NOMO-1 treated with DMSO at 0.1 percent for 48 hours (cell line): ENCODE results near the gene MRPL52.
"Not testable (repeated sequence)": the region's sequence is repeated elsewhere in the genome, so short reads cannot be mapped to it uniquely, and the experiment has no call there.

Source experiments
- DNase-seq: peaks from one replicate; lab custom pipeline; 2025; ENCODE audit not compliant: unreplicated experiment; lab: John Stamatoyannopoulos, UW

Gene MRPL52

DNA sequence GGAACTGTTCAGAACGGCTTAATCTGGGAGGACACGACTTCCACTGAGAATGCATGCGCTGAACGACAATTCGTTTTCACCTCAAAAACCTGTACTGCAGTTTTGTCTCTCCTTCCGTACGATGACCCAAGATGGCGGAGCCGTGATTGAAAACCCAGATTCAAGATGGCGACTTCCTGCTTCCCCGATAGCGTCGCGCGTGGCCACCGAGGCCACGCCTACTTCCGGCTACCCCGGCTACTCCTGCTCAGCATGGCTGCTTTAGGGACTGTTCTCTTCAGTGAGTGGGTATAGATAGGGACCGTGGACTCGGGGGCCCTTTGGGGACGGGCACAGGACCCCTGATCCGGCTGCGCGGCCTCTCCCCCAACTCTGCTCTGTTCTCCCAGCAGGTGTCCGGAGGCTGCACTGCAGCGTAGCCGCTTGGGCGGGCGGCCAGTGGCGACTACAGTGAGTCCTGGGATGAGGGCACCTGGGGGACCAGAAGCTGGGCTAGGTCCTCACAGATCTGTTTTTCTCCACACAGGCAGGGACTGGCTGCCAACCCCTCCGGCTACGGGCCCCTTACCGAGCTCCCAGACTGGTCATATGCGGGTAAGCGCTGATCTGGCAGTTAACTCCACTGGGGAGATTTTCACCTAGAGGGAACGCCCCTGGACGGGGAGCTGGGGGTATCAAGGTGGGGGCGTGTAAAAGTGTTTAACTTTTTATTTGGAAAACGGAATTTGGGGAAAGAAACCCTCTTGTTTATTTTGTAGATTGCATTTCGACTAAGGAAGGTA, at the start of gene MRPL52:
MRPL52 (plus strand) TSS at position 227 of the 782 bp plus-strand sequence; CDS start at position 253, 26 bp downstream.
- DNase-seq, result peak; percentile 89

DNA sequence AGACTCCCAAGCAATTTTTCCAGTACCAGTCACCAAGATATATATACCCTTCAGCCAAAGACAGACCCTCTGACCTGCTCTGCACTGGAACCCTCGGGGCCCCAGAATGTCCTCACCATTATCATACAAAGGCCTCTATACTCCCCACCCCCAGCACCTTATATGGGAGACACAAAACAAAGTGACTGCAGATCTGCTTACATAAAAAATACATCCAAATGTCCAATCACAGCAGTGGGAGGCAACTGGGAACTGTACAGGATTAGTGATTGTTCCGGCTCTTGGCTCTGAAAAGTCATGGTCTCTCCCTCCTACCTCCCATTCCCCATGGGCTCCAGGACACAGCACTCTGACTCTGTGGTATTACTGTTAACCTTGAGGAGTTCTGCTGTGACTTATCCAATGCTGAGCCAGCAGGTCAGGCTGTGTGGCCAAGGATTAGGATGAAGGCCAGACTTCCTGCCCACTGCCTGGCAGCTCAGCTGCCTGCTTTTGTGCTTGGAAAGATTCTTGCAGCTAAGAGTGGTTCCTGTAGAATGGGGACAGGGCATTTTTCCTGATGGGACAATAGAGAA, 49.5 kb upstream of the MRPL52 start:
- DNase-seq, result no peak

DNA sequence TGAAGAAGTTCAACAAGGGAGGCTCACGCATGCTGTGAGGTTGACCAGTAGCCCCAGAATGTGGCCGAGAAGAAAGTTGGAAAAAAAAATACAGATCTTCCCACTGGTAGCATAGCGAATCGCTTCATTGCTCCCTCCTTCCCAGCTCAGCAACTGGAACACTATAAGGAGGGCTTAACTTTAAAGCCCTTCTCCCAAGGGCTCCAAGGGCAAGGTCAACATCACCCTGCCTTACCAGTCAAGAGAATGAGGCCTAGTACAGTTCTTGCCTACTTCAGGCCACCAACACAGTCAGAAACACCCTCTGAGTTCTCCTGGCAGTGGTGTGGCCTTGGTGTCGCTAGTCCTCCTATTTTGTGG, 48.8 kb upstream of the MRPL52 start:
- no peak for DNase-seq

DNA sequence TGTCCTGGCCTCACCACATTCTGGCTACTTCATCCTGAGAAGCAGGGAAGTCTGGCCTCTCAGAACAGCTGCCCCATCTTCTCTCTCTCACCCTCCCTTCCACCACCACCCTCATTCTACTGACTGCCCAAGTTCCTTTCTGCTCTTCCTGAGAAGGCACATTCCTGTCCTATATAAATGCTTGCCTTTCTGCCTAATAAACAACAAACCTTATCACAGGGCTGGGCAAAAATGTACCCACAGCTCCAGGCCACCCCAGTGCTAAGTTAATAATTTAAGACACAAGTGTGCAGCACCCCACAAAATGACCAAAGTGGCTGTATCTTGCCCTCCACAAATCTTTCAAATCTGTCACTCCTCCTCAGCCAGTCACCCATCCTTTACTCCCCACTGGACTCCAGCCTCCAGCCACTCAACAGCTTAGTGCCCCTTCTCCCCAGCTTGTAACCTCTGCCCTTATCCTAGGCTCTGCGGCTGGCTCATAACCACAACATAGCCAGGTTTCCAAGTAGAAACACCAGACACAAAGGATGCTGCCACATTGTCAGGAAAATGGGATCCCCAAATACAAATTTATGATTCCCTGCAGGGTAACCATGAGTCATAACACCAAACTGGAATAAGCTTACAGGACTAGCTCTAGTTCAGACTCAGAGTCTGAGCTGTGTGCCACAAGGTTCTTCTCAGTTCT, 48.2 kb upstream of the MRPL52 start:
- no peak for DNase-seq

DNA sequence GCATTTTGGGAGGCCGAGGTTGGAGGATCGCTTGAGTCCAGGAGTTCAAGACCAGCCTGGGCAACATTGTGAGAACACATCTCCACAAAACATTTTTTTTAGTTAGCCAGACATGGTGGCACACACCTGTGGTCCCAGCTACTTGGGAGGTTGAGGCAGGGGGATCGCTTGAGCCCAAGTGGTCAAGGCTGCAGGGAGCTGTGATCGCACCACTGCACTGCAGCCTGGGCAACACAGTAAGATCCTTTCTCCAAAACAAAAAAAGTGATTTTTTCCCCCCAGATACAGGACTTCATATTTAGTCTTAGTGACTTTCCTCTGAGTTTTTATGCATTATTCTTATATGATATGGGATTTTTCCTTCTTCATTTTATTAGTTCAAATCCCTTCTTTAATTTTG, 43.0 kb upstream of the MRPL52 start:
- no peak for DNase-seq

DNA sequence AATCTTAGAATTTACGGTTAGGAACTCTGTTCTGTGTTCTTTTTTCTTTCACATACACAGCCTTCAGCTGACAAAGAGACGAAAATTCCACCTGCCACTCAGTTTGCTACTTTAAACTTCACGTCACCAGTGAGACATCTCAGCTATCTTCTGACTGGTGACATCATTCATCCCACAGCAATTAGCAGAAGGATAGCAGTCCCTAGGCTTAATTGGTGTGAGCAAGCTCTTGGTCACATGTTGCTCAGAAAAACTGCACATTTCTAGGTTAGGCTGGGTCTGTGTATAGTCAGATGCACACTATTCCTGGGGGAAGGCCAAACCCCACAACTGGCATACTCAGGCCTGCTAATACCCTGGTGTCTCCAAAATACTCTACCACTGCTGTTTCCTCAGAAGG, 38.4 kb upstream of the MRPL52 start:
- DNase-seq, result no peak

DNA sequence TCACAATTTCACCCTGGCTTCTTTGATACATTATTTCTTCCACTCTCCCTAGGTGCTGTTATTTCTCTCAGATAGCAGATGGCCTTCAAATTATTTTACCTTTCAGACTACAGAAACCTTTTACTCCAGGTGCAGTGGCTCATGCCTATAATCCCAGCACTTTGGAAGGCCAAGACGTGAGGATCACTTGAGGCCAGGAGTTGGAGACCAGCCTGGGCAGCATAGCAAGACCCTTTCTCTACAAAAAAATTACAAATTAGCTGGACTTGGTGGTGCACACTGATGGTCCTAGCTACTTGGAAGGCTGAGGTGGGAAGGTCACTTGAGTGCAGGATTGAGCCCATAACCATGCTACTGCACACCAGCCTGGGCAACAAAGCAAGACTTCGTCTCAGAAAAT, 37.5 kb upstream of the MRPL52 start:
- no peak for DNase-seq

DNA sequence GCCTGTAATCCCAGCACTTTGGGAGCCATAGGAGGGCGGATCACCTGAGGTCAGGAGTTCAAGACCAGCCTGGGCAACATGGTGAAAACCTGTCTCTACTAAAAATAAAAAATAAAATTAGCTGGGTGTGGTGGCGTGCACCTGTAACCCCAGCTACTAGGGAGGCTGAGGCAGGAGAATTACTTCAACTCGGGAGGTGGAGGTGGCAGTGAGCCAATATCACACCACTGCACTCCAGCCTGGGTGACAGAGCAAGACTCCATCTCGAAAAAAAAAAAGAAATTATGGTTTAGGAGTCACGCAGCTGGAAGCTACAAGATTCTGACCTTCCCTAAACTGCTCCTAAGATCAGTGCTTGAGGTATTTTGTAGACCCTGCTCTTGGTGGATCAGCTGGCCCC, 36.1 kb upstream of the MRPL52 start:
- DNase-seq, result not testable (repeated sequence)

DNA sequence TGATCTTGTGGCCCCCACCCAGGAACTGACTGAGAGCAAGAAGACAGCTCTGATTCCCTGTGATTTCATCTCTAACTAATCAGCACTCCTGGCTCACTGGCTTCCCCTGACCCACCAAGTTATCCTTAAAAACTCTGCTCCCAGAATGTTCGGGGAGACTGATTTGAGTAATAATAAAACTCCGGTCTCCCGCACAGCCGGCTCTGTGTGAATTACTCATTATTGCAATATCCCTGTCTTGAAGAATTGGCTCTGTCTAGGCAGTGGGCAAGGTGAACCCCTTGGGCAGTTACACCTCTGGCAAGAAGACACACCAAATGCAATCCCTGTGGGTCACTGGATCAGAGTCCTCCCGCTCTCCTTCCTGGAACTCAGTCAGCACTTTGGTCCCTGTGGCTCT, 35.7 kb upstream of the MRPL52 start:
- no peak for DNase-seq

DNA sequence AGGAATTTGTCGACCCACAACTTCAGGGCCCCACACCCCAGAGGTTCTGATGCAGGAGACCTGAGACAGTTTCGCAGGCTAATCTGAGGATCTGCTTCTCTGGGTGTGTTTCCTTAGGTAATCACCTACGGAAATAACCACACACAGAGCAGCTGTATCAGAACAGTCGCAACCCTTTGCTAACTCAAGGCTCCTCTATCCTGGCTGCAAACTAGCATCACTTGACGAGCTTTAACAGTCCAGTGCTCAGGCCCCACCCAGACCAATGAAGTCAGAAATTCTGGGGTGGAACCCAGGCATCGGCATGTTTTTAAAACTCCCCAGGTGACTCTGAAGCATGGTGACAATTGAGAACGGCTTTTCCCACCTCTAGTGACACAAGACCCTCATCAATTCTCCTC, 35.1 kb upstream of the MRPL52 start:
- no peak for DNase-seq

DNA sequence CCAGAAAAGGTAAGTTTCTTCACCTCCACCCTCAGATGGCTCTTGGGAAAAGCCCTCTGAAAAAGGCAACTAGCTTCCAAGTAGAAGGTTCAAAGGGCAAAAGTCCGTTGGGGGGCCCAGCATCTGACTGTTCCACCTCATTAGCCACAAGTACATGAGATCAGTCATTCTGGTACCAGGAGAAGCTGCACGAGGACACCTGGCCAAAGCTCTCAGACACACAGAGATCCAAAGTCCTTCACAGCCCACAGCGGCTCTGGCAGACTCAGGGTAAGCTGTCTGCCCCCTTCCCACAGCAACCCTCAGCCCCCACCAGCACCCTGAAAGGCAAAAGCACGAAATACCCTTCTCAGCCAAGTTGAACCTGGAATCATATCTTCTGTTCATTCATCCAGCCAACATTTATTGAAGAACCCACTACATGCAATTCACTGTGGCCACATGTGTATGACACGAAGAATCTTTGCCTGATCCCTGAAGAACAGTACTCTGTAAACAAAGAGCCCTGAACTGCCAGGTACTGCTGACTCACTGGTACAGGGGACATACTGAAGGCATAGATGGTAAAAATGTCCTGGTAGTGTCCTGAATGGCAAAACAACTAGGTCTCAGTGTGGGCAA, 33.5 kb upstream of the MRPL52 start:
- no peak for DNase-seq

DNA sequence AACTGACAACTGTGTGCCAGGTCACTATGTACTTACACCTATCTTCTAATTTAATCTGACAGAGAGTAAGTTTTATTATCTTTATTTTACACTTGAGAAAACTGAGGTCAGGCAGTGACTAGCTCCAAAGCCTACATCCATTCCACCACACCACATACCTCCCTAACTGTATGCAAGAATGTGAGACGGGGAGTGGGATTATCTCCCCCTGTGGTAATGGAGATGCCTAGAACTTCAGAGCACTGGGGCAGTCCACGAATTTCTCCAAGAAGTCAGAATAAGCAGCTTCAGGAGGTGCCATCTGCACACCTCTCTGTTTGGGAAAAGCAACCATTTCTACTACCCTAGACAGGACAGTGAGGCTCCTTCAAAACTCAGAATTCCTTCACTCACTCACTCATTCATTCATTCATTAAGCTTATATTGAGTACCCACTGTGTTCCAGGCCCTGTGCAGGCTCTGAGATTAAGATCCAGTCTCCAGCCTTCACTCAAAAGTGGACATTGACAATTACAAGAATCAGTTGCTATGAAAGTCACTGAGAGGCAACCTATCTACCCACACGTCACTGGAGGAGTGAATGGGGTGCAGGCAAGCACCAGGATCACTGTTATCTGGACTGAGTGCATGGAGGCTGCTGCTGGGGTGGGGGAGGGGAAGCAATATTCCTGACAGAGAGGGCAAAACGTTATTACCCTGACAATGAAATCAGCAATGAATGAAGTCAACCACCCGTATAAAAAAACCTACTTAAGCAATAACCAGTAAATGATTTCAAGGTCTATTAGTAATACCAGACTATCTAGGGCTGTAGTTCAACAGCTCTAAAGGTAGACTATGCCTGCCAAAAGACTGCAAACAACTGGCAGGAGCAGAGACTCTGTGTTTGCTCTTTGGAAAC, 32.4 kb upstream of the MRPL52 start:
- no peak for DNase-seq

DNA sequence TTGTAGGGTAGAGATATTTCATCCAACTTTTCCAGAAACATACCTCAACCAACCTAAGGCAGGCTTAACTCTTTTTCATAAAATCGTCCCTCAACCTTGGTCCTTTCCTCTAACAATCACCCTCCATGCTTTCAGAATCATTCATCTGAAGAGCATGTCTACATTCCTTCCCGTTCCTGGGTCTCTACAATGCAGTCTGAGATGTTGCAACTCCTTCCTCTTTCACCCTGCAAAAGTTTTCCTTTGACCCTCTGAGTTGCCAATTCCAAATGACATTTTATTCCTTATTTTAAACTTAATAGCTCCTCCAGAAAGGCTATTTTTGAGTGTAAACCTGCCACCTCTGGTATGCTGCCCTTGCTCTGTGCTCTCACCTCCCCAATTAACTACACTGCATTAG, 31.2 kb upstream of the MRPL52 start:
- DNase-seq, result peak; percentile 48

DNA sequence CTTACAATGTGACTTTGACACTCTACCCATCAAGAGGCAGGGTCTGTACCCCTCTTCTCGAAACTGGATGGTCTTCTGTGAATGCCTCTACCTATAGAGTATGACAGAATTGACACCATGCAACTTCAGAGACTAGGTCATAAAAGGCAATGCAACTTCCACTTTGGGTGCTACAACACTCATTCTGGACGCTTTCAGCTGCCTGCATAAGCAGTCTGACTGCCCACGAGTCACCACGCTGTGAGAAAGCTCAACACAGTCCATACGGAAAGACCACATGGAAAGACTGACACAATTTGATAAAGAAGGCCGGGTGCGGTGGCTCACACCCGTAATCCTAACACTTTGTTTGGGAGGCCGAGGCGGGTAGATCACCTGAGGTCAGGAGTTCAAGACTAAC, 29.3 kb upstream of the MRPL52 start:
- no peak for DNase-seq

DNA sequence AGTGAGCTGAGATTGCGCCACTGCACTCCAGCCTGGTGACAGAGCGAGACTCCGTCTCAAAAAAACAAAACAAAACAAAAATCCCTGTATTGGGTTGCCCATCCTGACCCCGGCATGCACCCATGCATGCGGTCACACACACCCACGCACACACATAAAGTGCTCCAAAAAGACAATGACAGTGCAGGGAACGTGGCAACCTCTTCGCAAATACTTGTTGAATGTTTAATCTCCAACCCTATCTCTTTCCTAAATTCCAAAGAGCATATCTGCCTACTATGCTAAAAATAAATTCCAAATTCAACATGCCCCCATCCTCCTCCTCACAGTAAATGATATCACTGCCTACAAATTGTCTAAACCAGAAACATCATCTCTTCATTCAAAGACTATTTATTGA, 28.0 kb upstream of the MRPL52 start:
- DNase-seq, result no peak

DNA sequence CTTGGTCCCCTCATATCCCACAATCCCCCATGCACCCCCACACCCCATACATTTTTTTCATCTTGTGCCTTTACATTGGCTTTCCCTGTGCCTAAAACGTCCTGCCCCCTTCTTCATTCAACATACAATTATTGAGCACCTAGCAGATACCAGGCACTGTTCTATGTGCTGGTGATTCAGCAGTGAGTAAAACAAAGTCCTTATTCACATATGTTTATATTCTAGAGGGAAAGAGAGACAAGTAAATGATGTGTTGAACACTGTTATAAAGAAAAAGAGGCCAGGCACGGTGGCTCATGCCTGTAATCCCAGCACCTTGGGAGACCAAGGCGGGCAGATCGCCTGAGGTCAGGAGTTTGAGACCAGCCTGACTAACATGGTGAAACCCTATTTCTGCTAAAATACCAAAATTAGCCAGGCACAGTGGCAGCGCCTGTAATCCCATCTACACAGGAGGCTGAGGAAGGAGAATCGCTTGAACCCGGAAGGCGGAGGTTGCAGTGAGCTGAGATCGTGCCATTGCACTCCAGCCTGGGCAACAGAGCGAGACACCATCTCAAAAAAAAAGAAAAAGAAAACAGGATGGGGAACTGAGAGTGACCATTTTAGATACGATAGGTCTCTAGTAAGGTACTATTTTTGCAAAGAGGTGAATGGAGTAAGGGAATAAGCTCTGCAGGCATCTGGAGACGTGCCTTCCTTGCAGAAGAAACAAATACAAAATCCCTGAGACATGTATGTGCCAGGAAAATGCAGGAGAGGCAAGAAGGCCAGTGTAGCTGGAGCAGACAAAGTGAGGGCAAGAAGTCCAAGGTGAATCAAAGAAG, 26.6 kb upstream of the MRPL52 start:
- DNase-seq, result no peak

DNA sequence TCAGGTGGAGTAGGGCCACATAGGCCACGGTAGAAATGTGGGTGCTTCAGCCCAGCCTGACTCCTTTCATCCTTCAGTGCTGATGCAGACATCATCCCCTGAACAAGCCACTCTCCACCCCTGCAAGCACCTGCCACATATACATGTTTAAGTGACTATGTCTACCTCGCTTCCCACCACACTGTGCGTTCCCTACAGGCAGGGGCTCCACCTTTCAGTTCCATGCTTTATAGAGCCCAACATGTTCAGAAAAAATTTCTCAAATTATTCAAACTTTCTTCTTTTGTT, 26.1 kb upstream of the MRPL52 start:
- DNase-seq, result no peak

DNA sequence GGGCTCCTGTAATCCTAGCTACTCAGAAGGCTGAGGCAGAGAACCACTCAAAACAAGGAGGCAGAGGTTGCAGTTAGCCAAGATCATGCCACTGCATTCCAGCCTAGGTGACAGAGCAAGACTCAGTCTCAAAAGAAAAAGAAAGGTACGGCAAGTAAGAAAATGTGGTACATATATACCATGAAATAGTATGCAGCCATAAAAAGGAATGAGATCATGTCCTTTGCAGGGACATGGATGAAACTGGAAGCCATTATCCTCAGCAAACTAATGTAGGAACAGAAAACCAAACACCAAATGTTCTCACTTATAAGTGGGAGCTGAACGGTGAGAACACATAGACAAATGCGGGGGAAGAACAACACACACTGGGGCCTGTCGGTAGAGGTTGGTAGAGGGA, 24.5 kb upstream of the MRPL52 start:
- DNase-seq, result not testable (repeated sequence)

DNA sequence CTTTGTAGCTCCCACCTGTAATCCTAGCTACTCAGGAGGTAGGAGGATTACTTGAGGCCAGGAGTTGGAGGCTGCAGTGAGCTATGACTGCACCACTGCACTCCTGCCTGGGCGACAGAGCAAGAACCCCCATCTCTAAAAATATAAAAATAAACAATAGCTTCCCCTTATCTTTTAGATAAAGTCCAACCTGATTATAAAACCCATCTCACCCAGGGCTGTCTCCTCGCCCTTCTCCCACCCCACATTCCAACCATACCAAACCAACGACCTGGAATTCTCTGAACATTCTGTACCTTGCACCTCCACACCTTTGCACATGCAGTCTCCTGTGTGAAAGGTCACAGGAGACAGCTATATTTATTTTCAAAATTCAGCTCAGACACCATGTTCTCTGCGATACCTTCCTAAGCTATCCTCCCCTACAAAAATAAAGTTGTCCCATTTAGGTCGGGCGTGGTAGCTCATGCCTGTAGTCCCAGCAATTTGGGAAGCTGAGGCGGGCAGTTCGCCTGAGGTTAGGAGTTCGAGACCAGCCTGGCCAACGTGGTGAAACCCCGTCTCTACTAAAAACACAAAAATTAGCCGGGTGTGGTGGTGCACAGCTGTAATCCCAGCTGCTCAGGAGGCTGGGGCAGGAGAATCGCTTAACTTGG, 22.1 kb upstream of the MRPL52 start:
- no peak for DNase-seq
